SKM-1 treated with dmso at 0.1 percent for 144 hours (cell line): ENCODE data around the gene GAL3ST2.
"Not testable (repeated sequence)": the region's sequence is repeated elsewhere in the genome, so short reads cannot be mapped to it uniquely, and the experiment has no call there.

ENCODE experiments used
- DNase-seq: peaks from one replicate; lab custom pipeline; 2025; ENCODE audit not compliant: unreplicated experiment; lab: John Stamatoyannopoulos, UW

Gene GAL3ST2

GRCh38 chr2:241806217-241806616 is 29.6 kb downstream of the GAL3ST2 start:
- not testable (repeated sequence) for DNase-seq

- DNase-seq: no peak
Observed at GRCh38 chr2:241808051-241808720, 31.6 kb downstream of the GAL3ST2 start.

GRCh38 chr2:241808721-241809382 is 32.2 kb downstream of the GAL3ST2 start, which contains the start of gene NEU4:
TSS of gene NEU4 (plus strand) at chr2:241809193. CDS start at chr2:241814485, 5,292 bp downstream.
- DNase-seq: no peak

- no peak for DNase-seq
Observed at GRCh38 chr2:241809383-241810306, 33.0 kb downstream of the GAL3ST2 start.

- no peak for DNase-seq
Observed at GRCh38 chr2:241810307-241811200, 33.9 kb downstream of the GAL3ST2 start.

GRCh38 chr2:241811201-241811951 is 34.8 kb downstream of the GAL3ST2 start:
- DNase-seq: no peak

GRCh38 chr2:241811952-241812729 is 35.5 kb downstream of the GAL3ST2 start:
- DNase-seq: no peak

GRCh38 chr2:241812730-241813643 is 36.4 kb downstream of the GAL3ST2 start:
- no peak for DNase-seq

GRCh38 chr2:241813644-241814392 is 37.2 kb downstream of the GAL3ST2 start:
- no peak for DNase-seq

- DNase-seq: no peak
Observed at GRCh38 chr2:241814393-241814642, 37.7 kb downstream of the GAL3ST2 start.

GRCh38 chr2:241814643-241815476 is 38.2 kb downstream of the GAL3ST2 start:
- DNase-seq: no peak

GRCh38 chr2:241815477-241816430 is 39.1 kb downstream of the GAL3ST2 start:
- no peak for DNase-seq

GRCh38 chr2:241816431-241817121 is 40.0 kb downstream of the GAL3ST2 start:
- no peak for DNase-seq

- DNase-seq: no peak
Observed at GRCh38 chr2:241817126-241817820, 40.7 kb downstream of the GAL3ST2 start.
